H1 (cell line): ENCODE results near the gene ZNF700. TPM values are rescaled to one million over a fixed set of nuclear protein-coding genes. Genes with fewer than 3 reads are reported as not detected.

Experiments
- ASH2L ChIP-seq: fragments of 200-600, 300-600 bp; sonication (generic); IDR thresholded peaks from one replicate; pipeline ENCODE4 v1.7.1; 2017; ENCODE audit warnings: low read length
- BACH1 ChIP-seq: IDR thresholded peaks from 2 replicates; pipeline ENCODE4 v1.6.1; 2012; ENCODE audit warnings: low read length, improper control_type of control experiment
- CHD2 ChIP-seq: IDR thresholded peaks from 2 replicates; pipeline ENCODE4 v1.6.1; 2012; ENCODE audit warnings: low read length, improper control_type of control experiment
- EP300 ChIP-seq, 2 experiments: IDR thresholded peaks; 1 replicate in 1 of 2; 2 replicates in 1 of 2; pipeline ENCODE4 v1.6.1; 2011 to 2012; ENCODE audit warnings: low read depth in 2 of 2, low read length in 2 of 2, mild to moderate bottlenecking in 2 of 2, borderline replicate concordance in 1 of 2, inconsistent platforms in 1 of 2, moderate library complexity in 1 of 2
- MAFK ChIP-seq: IDR thresholded peaks from 2 replicates; pipeline ENCODE4 v1.6.1; 2012; ENCODE audit warnings: low read depth, mild to moderate bottlenecking, improper control_type of control experiment, low read length
- PHF8 ChIP-seq: fragments of 200-600 bp; sonication (generic); conservative IDR thresholded peaks from 2 replicates; pipeline ENCODE4 v1.7.1; 2012; ENCODE audit warnings: low read depth, mild to moderate bottlenecking, inconsistent platforms, low read length, moderate library complexity
- POLR2AphosphoS5 ChIP-seq: IDR thresholded peaks from 2 replicates; pipeline ENCODE4 v1.6.1; 2011; ENCODE audit warnings: low read depth, low read length
- RBBP5 ChIP-seq: IDR thresholded peaks from 2 replicates; pipeline ENCODE4 v1.7.1; 2012; ENCODE audit warnings: low read depth, mild to moderate bottlenecking, inconsistent platforms, low read length, moderate library complexity, borderline replicate concordance
- SIN3A ChIP-seq, 2 experiments: IDR thresholded peaks in 1 of 2; conservative IDR thresholded peaks in 1 of 2; 2 replicates each; pipeline ENCODE4 v1.6.1; 2011 to 2012; ENCODE audit warnings: low read length in 2 of 2, improper control_type of control experiment in 1 of 2, low read depth in 1 of 2, mild to moderate bottlenecking in 1 of 2
- TAF7 ChIP-seq: optimal IDR thresholded peaks from 2 replicates; pipeline ENCODE3; 2011; ENCODE audit warnings: low read depth, mild to moderate bottlenecking, inconsistent platforms, low read length, moderate library complexity, borderline replicate concordance
- TEAD4 ChIP-seq: IDR thresholded peaks from 2 replicates; pipeline ENCODE4 v1.6.1; 2012; ENCODE audit warnings: low read depth, low read length, inconsistent platforms, mixed read lengths
- YY1 ChIP-seq: IDR thresholded peaks from 2 replicates; pipeline ENCODE4 v1.6.1; 2011; ENCODE audit warnings: low read depth, mild to moderate bottlenecking, low read length
- polyA plus RNA-seq, 7 experiments: library from polyadenylated mRNA; depleted of rRNA in 3 of 7; stranded (reverse) in 5 of 7; unstranded in 2 of 7; fragments of >200 nt in 5 of 7; fragments of 200-250 nt in 2 of 7; gene quantifications; 1 replicate in 5 of 7; 2 replicates in 1 of 7; 4 replicates in 1 of 7; pipeline versions ENCODE4 v1.2.1 to v1.2.3, GENCODE V29; 2011 to 2013; ENCODE audit warnings: missing spikeins in 2 of 7, mixed read lengths in 2 of 7
- total RNA-seq: library from RNA; stranded (reverse); fragmentation: NEBNext Ultra II Directional; extraction: Animal tissue kit (Norgen Biotek cat#: 25700); gene quantifications from 2 replicates; pipeline ENCODE4 v1.2.1, GENCODE V29; 2021
- TF ChIP-seq, protein P1 (sequence below): IDR thresholded peaks from 2 replicates; pipeline ENCODE4 v1.6.1; 2012; ENCODE audit warnings: inconsistent platforms
- TF ChIP-seq, protein P2 (sequence below): IDR thresholded peaks from 2 replicates; pipeline ENCODE4 v1.6.1; 2012; ENCODE audit warnings: low read length, inconsistent platforms

The ZNF700 gene
- total and polyA plus RNA-seq, 2 of the 8 experiments (the other 6 are each of a cell fraction or from before 2014, with no cell fraction given), result 3.0 to 10.5 TPM

- no peak for TF ChIP-seq SIN3A (conservative IDR thresholded peaks at IDR 0.05 in 1 of 2, IDR thresholded peaks at IDR 0.05 in 1 of 2; ENCODE audit: low read depth in 1 of 2, low read length in 2 of 2)
- TF ChIP-seq POLR2AphosphoS5, result peak; percentile 95
- TF ChIP-seq BACH1, result 0 out of 2 replicates have a peak, but pooled peaks have one; percentile 6
- TF ChIP-seq CHD2, result peak; percentile 4; the same call in 1 of the 2 replicates
- TF ChIP-seq ASH2L, result peak; percentile 81
- TF ChIP-seq PHF8, result peak; percentile 94
- TF ChIP-seq RBBP5, result 0 out of 2 replicates have a peak, but pooled peaks have one; percentile 3
- no peak for TF ChIP-seq TEAD4
- peak; percentile 85 for TF ChIP-seq TAF7
- TF ChIP-seq EP300 (IDR thresholded peaks at IDR 0.05; ENCODE audit: borderline replicate concordance in 1 of 2, low read depth in 2 of 2, low read length in 2 of 2), result 0 out of 3 replicates have a peak, but pooled peaks of 1 of the 2 experiments have one; percentile 17
- TF ChIP-seq YY1, result peak; percentile 64; the same call in 1 of the 2 replicates
- TF ChIP-seq, protein P1, sequence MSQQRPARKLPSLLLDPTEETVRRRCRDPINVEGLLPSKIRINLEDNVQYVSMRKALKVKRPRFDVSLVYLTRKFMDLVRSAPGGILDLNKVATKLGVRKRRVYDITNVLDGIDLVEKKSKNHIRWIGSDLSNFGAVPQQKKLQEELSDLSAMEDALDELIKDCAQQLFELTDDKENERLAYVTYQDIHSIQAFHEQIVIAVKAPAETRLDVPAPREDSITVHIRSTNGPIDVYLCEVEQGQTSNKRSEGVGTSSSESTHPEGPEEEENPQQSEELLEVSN, result peak; percentile 80
- TF ChIP-seq, protein P2, sequence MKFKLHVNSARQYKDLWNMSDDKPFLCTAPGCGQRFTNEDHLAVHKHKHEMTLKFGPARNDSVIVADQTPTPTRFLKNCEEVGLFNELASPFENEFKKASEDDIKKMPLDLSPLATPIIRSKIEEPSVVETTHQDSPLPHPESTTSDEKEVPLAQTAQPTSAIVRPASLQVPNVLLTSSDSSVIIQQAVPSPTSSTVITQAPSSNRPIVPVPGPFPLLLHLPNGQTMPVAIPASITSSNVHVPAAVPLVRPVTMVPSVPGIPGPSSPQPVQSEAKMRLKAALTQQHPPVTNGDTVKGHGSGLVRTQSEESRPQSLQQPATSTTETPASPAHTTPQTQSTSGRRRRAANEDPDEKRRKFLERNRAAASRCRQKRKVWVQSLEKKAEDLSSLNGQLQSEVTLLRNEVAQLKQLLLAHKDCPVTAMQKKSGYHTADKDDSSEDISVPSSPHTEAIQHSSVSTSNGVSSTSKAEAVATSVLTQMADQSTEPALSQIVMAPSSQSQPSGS, result peak; percentile 55; the same call in 1 of the 2 replicates
- no peak for TF ChIP-seq MAFK
These were observed at the start of gene ZNF700 (continued) for GRCh38 chr19:11924886-11925650.
